HepG2 (cell line): ENCODE results near the gene SHISA5. TPM values are rescaled to one million over a fixed set of nuclear protein-coding genes. Genes with fewer than 3 reads are reported as not detected.

Source experiments
- ATM ChIP-seq: fragments of 450-650 bp; IDR thresholded peaks from 2 replicates; pipeline ENCODE4 v1.7.1; 2017; ENCODE audit warnings: mild to moderate bottlenecking, borderline replicate concordance
- FOXK2 ChIP-seq: fragments of 450-650 bp; IDR thresholded peaks from 2 replicates; pipeline ENCODE4 v1.6.1; 2016
- PHB2 ChIP-seq: fragments of 450-650 bp; IDR thresholded peaks from 2 replicates; pipeline ENCODE4 v1.6.1; 2018; ENCODE audit not compliant: partially characterized antibody
- ZNF263 ChIP-seq: sonication (generic); formaldehyde crosslinking; IDR thresholded peaks from 2 replicates; pipeline ENCODE4 v1.4.0; 2020; ENCODE audit warnings: missing genetic modification reagents
- ZNF451 ChIP-seq: sonication (generic); formaldehyde crosslinking; IDR thresholded peaks from 2 replicates; pipeline ENCODE4 v1.5.0; 2020; ENCODE audit warnings: mild to moderate bottlenecking, missing genetic modification reagents
- ZNF605 ChIP-seq: sonication (generic); formaldehyde crosslinking; IDR thresholded peaks from 2 replicates; pipeline ENCODE4 v1.8.0; 2022; ENCODE audit warnings: mild to moderate bottlenecking, missing genetic modification reagents
- ZNF772 ChIP-seq: sonication (generic); formaldehyde crosslinking; IDR thresholded peaks from 2 replicates; pipeline ENCODE4 v1.5.0; 2020; ENCODE audit warnings: mild to moderate bottlenecking, missing genetic modification reagents
- polyA plus RNA-seq, 8 experiments: library from polyadenylated mRNA; depleted of rRNA in 3 of 8; stranded (reverse) in 7 of 8; unstranded in 1 of 8; fragments of >200 nt; fragmentation: Illumina TruSeq in 4 of 8; extraction: Trizol in 4 of 8; gene quantifications; 2 replicates each; pipeline versions ENCODE4 v1.2.1 to v1.2.3, GENCODE V29; 2011 to 2016; ENCODE audit warnings: low read depth in 4 of 8, missing spikeins in 1 of 8, mixed read lengths in 1 of 8; ENCODE audit not compliant: insufficient read depth in 1 of 8
- total RNA-seq, 5 experiments: library from RNA; depleted of rRNA; stranded (reverse); fragments of >200 nt; fragmentation: Illumina TruSeq; extraction: Trizol; gene quantifications; 2 replicates each; pipeline ENCODE4 v1.2.3, GENCODE V29; 2016; ENCODE audit warnings: low read depth in 1 of 5
- TF ChIP-seq, protein P1 (sequence below): sonication (generic); formaldehyde crosslinking; IDR thresholded peaks from 2 replicates; pipeline ENCODE4 v1.9.0; 2022; ENCODE audit warnings: missing genetic modification reagents, mild to moderate bottlenecking, borderline replicate concordance
- TF ChIP-seq, protein P2 (sequence below): sonication (generic); formaldehyde crosslinking; IDR thresholded peaks from 2 replicates; pipeline ENCODE4 v1.4.0; 2020; ENCODE audit warnings: mild to moderate bottlenecking, low read depth, missing genetic modification reagents
- TF ChIP-seq, protein P3 (sequence below), 2 experiments: IDR thresholded peaks; 2 replicates each; pipeline ENCODE4 v1.6.1; 2011 to 2012; ENCODE audit warnings: low read length in 2 of 2, borderline replicate concordance in 1 of 2, low read depth in 1 of 2, mild to moderate bottlenecking in 1 of 2, moderate library complexity in 1 of 2
- TF ChIP-seq, protein P4 (sequence below): sonication (generic); formaldehyde crosslinking; IDR thresholded peaks from 2 replicates; pipeline ENCODE4 v1.4.0; 2020; ENCODE audit warnings: low read depth, mild to moderate bottlenecking, missing genetic modification reagents
- TF ChIP-seq, protein P5 (sequence below): conservative IDR thresholded peaks from 2 replicates; pipeline ENCODE4 v1.6.1; 2018; ENCODE audit warnings: missing genetic modification reagents
- TF ChIP-seq, protein P6 (sequence below): sonication (generic); formaldehyde crosslinking; IDR thresholded peaks from 2 replicates; pipeline ENCODE4 v1.8.0; 2022; ENCODE audit warnings: missing genetic modification reagents, mild to moderate bottlenecking, borderline replicate concordance

Gene SHISA5
- total and polyA plus RNA-seq, 2 of the 13 experiments (the other 11 are each of a cell fraction or from before 2014, with no cell fraction given): 75.8 to 91.4 TPM

DNA sequence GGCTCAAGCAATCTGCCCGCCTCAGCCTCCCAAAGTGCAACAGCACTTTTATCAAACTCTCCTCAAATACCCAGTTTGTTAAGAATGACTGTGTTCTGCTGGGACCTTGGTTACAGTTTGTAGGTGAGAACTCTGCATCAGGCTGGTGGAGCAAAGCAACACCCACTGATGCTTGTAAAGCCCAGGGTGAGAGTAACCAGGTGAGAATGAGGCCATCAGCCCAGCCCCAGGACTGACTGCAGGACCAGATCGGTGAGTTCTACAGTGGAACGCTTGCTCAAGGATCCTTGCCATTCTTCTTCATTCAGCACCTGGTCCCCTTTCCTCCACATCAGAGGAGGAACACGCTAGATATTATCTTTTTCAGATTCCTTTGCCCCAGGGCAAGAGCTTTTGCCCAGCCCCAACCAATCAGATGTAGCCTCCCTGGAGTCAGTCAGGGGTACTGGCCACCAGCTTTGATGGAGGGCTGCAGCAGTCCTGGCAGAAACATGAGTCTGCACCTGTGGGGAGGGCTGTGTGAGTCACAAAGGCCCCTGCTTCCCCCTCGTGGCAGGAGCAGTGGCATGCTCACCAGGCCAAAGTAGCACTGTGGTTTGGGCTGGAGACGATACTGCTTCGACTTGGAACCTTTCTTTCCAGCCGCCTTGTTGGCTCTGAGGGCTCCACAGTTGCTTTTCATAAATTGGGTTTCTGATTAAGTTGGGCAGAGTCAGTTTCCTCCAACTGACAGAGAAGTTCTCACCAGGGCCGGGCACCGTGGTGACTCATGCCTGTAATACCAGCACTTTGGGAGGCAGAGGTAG lies 3.5 kb upstream of the SHISA5 start (continued):
- TF ChIP-seq PHB2 (no peak), ATM (no peak), FOXK2 (no peak), ZNF772 (CRISPR knock-in tag) (no peak), ZNF263 (peak; percentile 42; the same call in 1 of the 2 replicates), ZNF605 (CRISPR knock-in tag) (peak; percentile 32; the same call in 1 of the 2 replicates), ZNF451 (no peak)
- TF ChIP-seq, protein P1, sequence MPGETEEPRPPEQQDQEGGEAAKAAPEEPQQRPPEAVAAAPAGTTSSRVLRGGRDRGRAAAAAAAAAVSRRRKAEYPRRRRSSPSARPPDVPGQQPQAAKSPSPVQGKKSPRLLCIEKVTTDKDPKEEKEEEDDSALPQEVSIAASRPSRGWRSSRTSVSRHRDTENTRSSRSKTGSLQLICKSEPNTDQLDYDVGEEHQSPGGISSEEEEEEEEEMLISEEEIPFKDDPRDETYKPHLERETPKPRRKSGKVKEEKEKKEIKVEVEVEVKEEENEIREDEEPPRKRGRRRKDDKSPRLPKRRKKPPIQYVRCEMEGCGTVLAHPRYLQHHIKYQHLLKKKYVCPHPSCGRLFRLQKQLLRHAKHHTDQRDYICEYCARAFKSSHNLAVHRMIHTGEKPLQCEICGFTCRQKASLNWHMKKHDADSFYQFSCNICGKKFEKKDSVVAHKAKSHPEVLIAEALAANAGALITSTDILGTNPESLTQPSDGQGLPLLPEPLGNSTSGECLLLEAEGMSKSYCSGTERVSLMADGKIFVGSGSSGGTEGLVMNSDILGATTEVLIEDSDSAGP (CRISPR knock-in tag): 0 out of 2 replicates have a peak, but pooled peaks have one; percentile 19
- TF ChIP-seq, protein P2, sequence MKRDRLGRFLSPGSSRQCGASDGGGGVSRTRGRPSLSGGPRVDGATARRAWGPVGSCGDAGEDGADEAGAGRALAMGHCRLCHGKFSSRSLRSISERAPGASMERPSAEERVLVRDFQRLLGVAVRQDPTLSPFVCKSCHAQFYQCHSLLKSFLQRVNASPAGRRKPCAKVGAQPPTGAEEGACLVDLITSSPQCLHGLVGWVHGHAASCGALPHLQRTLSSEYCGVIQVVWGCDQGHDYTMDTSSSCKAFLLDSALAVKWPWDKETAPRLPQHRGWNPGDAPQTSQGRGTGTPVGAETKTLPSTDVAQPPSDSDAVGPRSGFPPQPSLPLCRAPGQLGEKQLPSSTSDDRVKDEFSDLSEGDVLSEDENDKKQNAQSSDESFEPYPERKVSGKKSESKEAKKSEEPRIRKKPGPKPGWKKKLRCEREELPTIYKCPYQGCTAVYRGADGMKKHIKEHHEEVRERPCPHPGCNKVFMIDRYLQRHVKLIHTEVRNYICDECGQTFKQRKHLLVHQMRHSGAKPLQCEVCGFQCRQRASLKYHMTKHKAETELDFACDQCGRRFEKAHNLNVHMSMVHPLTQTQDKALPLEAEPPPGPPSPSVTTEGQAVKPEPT (CRISPR knock-in tag): no peak
- TF ChIP-seq, protein P3, sequence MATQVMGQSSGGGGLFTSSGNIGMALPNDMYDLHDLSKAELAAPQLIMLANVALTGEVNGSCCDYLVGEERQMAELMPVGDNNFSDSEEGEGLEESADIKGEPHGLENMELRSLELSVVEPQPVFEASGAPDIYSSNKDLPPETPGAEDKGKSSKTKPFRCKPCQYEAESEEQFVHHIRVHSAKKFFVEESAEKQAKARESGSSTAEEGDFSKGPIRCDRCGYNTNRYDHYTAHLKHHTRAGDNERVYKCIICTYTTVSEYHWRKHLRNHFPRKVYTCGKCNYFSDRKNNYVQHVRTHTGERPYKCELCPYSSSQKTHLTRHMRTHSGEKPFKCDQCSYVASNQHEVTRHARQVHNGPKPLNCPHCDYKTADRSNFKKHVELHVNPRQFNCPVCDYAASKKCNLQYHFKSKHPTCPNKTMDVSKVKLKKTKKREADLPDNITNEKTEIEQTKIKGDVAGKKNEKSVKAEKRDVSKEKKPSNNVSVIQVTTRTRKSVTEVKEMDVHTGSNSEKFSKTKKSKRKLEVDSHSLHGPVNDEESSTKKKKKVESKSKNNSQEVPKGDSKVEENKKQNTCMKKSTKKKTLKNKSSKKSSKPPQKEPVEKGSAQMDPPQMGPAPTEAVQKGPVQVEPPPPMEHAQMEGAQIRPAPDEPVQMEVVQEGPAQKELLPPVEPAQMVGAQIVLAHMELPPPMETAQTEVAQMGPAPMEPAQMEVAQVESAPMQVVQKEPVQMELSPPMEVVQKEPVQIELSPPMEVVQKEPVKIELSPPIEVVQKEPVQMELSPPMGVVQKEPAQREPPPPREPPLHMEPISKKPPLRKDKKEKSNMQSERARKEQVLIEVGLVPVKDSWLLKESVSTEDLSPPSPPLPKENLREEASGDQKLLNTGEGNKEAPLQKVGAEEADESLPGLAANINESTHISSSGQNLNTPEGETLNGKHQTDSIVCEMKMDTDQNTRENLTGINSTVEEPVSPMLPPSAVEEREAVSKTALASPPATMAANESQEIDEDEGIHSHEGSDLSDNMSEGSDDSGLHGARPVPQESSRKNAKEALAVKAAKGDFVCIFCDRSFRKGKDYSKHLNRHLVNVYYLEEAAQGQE (IDR thresholded peaks at IDR 0.05; ENCODE audit: borderline replicate concordance in 1 of 2, low read depth in 1 of 2, low read length in 2 of 2): no peak
- TF ChIP-seq, protein P4, sequence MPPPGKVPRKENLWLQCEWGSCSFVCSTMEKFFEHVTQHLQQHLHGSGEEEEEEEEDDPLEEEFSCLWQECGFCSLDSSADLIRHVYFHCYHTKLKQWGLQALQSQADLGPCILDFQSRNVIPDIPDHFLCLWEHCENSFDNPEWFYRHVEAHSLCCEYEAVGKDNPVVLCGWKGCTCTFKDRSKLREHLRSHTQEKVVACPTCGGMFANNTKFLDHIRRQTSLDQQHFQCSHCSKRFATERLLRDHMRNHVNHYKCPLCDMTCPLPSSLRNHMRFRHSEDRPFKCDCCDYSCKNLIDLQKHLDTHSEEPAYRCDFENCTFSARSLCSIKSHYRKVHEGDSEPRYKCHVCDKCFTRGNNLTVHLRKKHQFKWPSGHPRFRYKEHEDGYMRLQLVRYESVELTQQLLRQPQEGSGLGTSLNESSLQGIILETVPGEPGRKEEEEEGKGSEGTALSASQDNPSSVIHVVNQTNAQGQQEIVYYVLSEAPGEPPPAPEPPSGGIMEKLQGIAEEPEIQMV (CRISPR knock-in tag): no peak
- TF ChIP-seq, protein P5, sequence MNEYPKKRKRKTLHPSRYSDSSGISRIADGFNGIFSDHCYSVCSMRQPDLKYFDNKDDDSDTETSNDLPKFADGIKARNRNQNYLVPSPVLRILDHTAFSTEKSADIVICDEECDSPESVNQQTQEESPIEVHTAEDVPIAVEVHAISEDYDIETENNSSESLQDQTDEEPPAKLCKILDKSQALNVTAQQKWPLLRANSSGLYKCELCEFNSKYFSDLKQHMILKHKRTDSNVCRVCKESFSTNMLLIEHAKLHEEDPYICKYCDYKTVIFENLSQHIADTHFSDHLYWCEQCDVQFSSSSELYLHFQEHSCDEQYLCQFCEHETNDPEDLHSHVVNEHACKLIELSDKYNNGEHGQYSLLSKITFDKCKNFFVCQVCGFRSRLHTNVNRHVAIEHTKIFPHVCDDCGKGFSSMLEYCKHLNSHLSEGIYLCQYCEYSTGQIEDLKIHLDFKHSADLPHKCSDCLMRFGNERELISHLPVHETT (CRISPR knock-in tag): no peak
- TF ChIP-seq, protein P6, sequence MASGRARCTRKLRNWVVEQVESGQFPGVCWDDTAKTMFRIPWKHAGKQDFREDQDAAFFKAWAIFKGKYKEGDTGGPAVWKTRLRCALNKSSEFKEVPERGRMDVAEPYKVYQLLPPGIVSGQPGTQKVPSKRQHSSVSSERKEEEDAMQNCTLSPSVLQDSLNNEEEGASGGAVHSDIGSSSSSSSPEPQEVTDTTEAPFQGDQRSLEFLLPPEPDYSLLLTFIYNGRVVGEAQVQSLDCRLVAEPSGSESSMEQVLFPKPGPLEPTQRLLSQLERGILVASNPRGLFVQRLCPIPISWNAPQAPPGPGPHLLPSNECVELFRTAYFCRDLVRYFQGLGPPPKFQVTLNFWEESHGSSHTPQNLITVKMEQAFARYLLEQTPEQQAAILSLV (CRISPR knock-in tag): no peak
